Pancreas (tissue), 10 donors: Measurements from ENCODE around the gene SSNA1. TPM values are rescaled to one million over a fixed set of nuclear protein-coding genes. Genes with fewer than 3 reads are reported as not detected.

Source experiments
- ATAC-seq, 4 donors: fragments of 200-7000 bp; cut with Tn5 transposase; one replicate each; pipeline versions ENCODE4 v1.8.0 to v1.9.1; 2020; ENCODE audit warnings: mild to moderate bottlenecking in 4 of 4, moderate library complexity in 4 of 4
- DNase-seq, 6 donors: peaks; one replicate each; pipeline ENCODE4 v3.0.0-alpha.2; 2020
- FAIRE-seq: peaks from 2 replicates; lab custom pipeline; 2012; peaks lifted over from hg19 to GRCh38; lab: Jason Lieb, UNC
- H3K27ac ChIP-seq, 4 donors: fragments of 200-600 bp; sonication (generic); 1 replicate in 3 of 4; 2 replicates in 1 of 4; pipeline versions ENCODE4 v1.5.0 to v1.8.0; 2020
- H3K27me3 ChIP-seq, 4 donors: fragments of 200-600 bp; one replicate each; pipeline ENCODE4 v1.8.0; 2021
- H3K36me3 ChIP-seq, 3 donors: fragments of 200-600 bp; sonication (generic) in 1 of 3; one replicate each; pipeline versions ENCODE4 v1.5.0 to v1.8.0; 2020 to 2021
- H3K4me1 ChIP-seq, 3 donors: fragments of 200-600 bp; one replicate each; pipeline ENCODE4 v1.8.0; 2021
- H3K4me3 ChIP-seq, 4 donors: fragments of 200-600 bp; sonication (generic) in 2 of 4; one replicate each; pipeline versions ENCODE4 v1.5.0 to v1.8.0; 2020 to 2021
- H3K9me3 ChIP-seq, 4 donors: fragments of 200-600 bp; one replicate each; pipeline ENCODE4 v1.8.0; 2021
- WGBS, 2 donors: extraction: QIAGEN DNeasy Blood & Tissue Kit; methylation state at CpG; one replicate each; pipeline ENCODE4 v1.1.7; 2013; 5-methylcytosine and 5-hydroxymethylcytosine counted together
- intact Hi-C, 3 donors: fragments of 100-400 bp; cut with DNase I; formaldehyde crosslinking; loops; one replicate each; pipeline versions ENCODE4 v1.11.1 to v1.14.2; 2022
- polyA plus RNA-seq, 2 donors: library from polyadenylated mRNA; stranded (reverse); fragments of 200-250 nt; gene quantifications; one replicate each; pipeline ENCODE4 v1.2.3, GENCODE V29; 2013
- total RNA-seq, 6 donors: library from RNA; stranded (reverse); fragmentation: NEBNext Ultra II Directional in 4 of 6; extraction: Animal tissue kit (Norgen Biotek cat#: 25700) in 4 of 6; gene quantifications; one replicate each; pipeline versions ENCODE4 v1.2.1 to v1.2.4, GENCODE V29; 2021 to 2023
- TF ChIP-seq, protein P1 (sequence below), 4 donors: fragments of 200-600 bp; sonication (generic) in 3 of 4; IDR thresholded peaks; one replicate each; pipeline versions ENCODE4 v1.5.0 to v1.8.0; 2021; ENCODE audit warnings: antibody characterized with exemption in 4 of 4
- donor health status: healthy with polysubstance abuse.
- donor health status: DM: no; HTN: no; CAD: no; lungs with moderate emphysema.
- donor health status: DM: no; HTN: no; CAD: no.
- donor health status: control.
- donor health status: control.
- donor health status: Bipolar disorder and iron deficiency.
- donor health status: DM: yes; HTN: yes; CAD: no.
- donor health status: DM: no; HTN: no; CAD: no.
- donor health status: DM: no; HTN: no; CAD: no.
- donor health status: DM: yes; HTN: yes; CAD: no.

Gene SSNA1
- total and polyA plus RNA-seq, 8 donors = 30.8 to 81.0 (median 41.1) TPM

DNA sequence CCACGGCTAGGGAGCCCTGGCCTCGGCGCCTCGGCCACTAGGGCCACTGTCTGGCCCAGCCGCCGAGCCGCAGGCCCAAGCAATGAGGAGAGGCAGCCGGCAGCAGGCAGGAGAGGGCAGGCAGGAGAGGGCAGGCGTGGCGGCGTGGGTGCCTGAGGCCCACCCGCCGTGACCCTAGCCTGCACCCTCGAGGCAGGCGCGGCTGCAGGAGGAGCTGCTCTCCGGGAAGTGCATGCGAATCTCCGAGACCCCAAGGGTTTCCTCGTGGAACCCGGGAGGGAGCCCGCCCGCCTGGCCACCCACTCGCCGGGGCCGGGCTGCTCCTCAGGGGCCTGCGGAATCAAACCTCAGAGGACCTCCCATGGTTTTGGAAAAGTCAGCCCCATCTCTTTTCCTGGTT lies 40.2 kb upstream of the SSNA1 start:
- 69 to 75% methylated on average over 27 of the region's 27 CpGs for WGBS, 2 donors

DNA sequence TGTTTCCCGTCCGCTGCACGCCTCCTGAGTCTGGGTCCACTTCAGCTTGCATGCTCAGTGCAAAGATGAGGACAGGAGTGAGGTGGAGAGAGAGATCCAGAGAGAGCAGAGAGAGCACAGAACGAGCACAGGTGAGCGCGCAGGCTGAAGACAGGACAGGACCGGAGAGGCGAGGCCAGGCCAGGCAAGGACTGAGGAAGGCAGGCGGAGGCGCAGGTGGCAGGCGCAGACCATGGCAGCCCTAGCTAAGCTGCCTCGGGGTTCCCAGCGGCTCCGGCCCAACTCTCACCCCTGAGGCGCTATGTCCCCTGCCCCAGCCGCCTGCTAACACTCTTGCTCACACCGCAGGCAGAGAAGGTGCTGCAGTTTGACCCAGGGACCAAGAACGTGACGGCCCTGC lies 39.8 kb upstream of the SSNA1 start:
- Histone ChIP-seq H3K27ac (no peak overlapping the region), H3K9me3 (no peaks in the 10 kb centered on the region), H3K36me3 (no peaks in the 10 kb centered on the region), H3K4me1 (no peaks in the 10 kb centered on the region), H3K4me3 (no peak overlapping the region), H3K27me3 (no peaks in the 10 kb centered on the region)
- WGBS, 2 donors = 83 to 89% methylated on average over 18 to 19 of the region's 19 CpGs
- intact Hi-C loops = no loop called here
- TF ChIP-seq, protein P1, sequence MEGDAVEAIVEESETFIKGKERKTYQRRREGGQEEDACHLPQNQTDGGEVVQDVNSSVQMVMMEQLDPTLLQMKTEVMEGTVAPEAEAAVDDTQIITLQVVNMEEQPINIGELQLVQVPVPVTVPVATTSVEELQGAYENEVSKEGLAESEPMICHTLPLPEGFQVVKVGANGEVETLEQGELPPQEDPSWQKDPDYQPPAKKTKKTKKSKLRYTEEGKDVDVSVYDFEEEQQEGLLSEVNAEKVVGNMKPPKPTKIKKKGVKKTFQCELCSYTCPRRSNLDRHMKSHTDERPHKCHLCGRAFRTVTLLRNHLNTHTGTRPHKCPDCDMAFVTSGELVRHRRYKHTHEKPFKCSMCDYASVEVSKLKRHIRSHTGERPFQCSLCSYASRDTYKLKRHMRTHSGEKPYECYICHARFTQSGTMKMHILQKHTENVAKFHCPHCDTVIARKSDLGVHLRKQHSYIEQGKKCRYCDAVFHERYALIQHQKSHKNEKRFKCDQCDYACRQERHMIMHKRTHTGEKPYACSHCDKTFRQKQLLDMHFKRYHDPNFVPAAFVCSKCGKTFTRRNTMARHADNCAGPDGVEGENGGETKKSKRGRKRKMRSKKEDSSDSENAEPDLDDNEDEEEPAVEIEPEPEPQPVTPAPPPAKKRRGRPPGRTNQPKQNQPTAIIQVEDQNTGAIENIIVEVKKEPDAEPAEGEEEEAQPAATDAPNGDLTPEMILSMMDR (IDR thresholded peaks at IDR 0.05) = no peak
- ATAC-seq = no peak
- DNase-seq = peak in 1 of 6 donors; percentile 60
- no peak for FAIRE-seq

More for the DNA sequence above, 40.2 kb upstream of the SSNA1 start:
- no peak overlapping the region for H3K27ac ChIP-seq
- FAIRE-seq (no peak), DNase-seq (peak in 1 of 6 donors; percentile 43), ATAC-seq (no peak)
- no peaks in the 10 kb centered on the region for H3K9me3 ChIP-seq
- H3K27me3 ChIP-seq = no peaks in the 10 kb centered on the region
- H3K4me1 ChIP-seq = no peaks in the 10 kb centered on the region
- intact Hi-C loops = no loop called here
- no peaks in the 10 kb centered on the region for H3K36me3 ChIP-seq
- H3K4me3 ChIP-seq = no peak overlapping the region
- TF ChIP-seq, protein P1 (IDR thresholded peaks at IDR 0.05) = no peak

DNA sequence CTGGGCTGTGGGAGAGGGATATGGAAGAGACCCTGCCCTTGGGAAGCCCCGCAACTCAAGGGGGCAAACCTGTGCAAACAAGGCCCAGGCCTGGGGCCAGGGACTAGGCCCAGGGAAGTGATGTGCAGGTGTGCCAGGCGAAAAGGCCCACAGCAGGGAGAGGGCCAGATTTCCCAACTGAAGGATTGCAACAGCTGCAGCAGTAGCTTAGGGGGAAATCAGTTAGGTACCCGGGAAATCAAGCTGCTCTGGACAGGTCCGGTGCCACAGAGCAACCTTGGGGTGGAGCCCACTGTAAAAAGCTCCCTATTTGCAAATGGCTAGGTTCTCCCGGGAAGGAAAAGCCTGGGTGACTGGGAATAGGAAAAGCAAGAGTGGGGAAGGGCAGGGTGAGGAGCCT lies 39.1 kb upstream of the SSNA1 start:
- no peaks in the 10 kb centered on the region for H3K27me3 ChIP-seq
- intact Hi-C loops = no loop called here
- H3K27ac ChIP-seq = no peak overlapping the region
- ATAC-seq = no peak
- H3K4me1 ChIP-seq = no peaks in the 10 kb centered on the region
- no peaks in the 10 kb centered on the region for H3K36me3 ChIP-seq
- H3K4me3 ChIP-seq = no peak overlapping the region
- DNase-seq = peak in 1 of 6 donors; percentile 51
- 59 to 71% methylated on average over 5 of the region's 5 CpGs for whole genome bisulfite sequencing, 2 donors
- H3K9me3 ChIP-seq = no peaks in the 10 kb centered on the region
- no peak for FAIRE-seq
- TF ChIP-seq, protein P1 (IDR thresholded peaks at IDR 0.05) = no peak

DNA sequence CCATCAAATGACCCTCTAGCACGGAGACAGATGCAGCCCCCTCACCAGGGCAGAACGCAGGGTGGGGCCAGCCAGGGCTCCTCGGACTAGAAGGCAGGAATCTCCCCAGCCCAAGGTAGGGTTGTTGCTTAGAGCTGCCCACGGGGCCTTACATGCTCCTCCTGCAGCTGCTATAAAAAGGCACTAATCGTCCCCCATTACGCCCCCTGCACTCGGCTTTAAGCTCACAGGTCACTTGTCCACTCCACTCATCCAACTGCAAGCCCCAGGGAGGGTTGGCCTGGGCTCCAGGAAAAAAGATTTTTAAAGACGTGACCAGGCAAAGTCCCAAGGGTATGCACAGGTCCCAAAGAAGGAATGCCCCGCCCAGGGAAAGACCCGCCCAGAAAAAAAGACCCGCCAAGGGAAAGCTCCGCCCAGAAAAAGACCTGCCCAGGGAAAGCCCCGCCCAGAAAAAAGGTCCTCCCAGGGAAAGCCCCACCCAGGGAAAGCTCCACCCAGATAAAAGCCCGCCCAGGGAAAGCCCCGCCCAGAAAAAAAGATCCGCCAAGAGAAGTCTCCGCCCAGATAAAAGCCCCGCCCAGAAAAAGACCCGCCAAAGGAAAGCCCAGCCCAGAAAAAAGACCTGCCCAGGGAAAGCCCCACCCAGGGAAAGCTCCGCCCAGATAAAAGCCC lies 38.4 kb upstream of the SSNA1 start:
- FAIRE-seq (no peak), ATAC-seq (peak in 3 of 4 donors; percentile 40 to 59 (median 55)), DNase-seq (peak in 1 of 6 donors; percentile 46)
- 38 to 57% methylated on average over 20 of the region's 20 CpGs for WGBS, 2 donors
- no peaks in the 10 kb centered on the region for H3K4me1 ChIP-seq
- no peaks in the 10 kb centered on the region for H3K36me3 ChIP-seq
- intact Hi-C loops = no loop called here
- no peak overlapping the region for H3K27ac ChIP-seq
- H3K9me3 ChIP-seq = no peaks in the 10 kb centered on the region
- TF ChIP-seq, protein P1 (IDR thresholded peaks at IDR 0.05) = no peak
- H3K27me3 ChIP-seq = no peaks in the 10 kb centered on the region
- H3K4me3 ChIP-seq = no peak overlapping the region
